ENCODE data around the gene GRAMD1A.

GRAMD1A gene

DNA sequence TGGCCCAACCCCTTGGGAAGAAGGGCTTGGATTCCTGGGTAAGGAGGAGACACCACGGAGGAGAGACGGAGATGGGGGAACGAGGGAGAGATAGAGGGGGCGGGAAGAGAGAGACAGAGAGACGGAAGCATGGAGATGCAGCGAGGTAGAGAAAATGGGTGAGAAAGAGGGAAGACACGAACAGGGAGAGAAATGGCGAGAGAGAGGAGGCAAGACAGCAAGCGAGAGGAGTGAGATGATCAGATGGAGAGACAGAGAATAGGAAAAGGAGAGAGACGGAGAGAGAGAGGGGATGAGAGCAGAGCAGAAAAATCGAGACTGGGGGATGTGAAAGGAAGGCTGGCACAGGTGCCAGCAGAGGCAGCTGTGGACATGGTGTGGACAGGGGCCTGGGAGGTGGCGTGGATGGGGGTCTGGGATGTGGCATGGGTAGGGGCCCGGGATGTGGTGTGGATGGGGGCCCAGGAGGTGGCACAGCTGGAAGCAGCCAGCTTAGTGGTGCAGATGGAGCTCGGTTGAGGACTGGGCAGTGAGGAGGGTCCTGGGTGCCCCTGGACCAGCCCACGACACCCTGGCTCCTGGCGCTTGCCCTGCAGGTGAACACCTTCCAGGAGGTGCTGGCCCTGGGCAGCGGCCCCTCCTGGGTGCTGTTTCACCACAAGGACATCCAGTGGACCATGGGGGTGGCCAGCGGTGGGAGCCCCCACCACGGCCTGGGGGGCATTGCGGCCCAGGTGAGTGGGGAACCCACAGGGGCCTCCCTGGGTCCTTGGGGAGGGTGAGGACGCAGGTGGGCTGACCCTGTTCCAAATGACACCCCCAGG lies 75.3 kb downstream of the GRAMD1A start:
- DNase-seq (ENCODE audit: low read depth): no peak

- no peak for DNase-seq (ENCODE audit: low read depth)
These were observed 75.9 kb downstream of the GRAMD1A start for GRCh38 chr19:35076026-35076370.

Data from stimulated activated CD8-positive, alpha-beta memory T cell treated with anti-CD3 and anti-CD28 coated beads, Interleukin-7, amount 100 ng/mL, for 24 hours (primary cell).